ENCODE data around the gene NTNG2. TPM values are rescaled to one million over a fixed set of nuclear protein-coding genes. Genes with fewer than 3 reads are reported as not detected.

Gene NTNG2
- total RNA-seq, 2 donors from 2014 or later, result 0.59 to 1.3 TPM

- no peak for DNase-seq
- Histone ChIP-seq H3K9me3 (no peaks in the 10 kb centered on the region), H3K27me3 (no peaks in the 10 kb centered on the region), H3K27ac (no peak overlapping the region), H3K9ac (ENCODE audit: low read depth in 2 of 2, low read length in 2 of 2) (no peak overlapping the region), H3K4me1 (no peaks in the 10 kb centered on the region), H3K4me3 (no peak overlapping the region), H3K36me3 (no peaks in the 10 kb centered on the region)
- TF ChIP-seq, protein P1, sequence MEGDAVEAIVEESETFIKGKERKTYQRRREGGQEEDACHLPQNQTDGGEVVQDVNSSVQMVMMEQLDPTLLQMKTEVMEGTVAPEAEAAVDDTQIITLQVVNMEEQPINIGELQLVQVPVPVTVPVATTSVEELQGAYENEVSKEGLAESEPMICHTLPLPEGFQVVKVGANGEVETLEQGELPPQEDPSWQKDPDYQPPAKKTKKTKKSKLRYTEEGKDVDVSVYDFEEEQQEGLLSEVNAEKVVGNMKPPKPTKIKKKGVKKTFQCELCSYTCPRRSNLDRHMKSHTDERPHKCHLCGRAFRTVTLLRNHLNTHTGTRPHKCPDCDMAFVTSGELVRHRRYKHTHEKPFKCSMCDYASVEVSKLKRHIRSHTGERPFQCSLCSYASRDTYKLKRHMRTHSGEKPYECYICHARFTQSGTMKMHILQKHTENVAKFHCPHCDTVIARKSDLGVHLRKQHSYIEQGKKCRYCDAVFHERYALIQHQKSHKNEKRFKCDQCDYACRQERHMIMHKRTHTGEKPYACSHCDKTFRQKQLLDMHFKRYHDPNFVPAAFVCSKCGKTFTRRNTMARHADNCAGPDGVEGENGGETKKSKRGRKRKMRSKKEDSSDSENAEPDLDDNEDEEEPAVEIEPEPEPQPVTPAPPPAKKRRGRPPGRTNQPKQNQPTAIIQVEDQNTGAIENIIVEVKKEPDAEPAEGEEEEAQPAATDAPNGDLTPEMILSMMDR (IDR thresholded peaks at IDR 0.05), result no peak
- intact Hi-C loops (cut with DNase I), result no loop called here
Observed at GRCh38 chr9:132232522-132232921, 70.7 kb downstream of the NTNG2 start.

DNA sequence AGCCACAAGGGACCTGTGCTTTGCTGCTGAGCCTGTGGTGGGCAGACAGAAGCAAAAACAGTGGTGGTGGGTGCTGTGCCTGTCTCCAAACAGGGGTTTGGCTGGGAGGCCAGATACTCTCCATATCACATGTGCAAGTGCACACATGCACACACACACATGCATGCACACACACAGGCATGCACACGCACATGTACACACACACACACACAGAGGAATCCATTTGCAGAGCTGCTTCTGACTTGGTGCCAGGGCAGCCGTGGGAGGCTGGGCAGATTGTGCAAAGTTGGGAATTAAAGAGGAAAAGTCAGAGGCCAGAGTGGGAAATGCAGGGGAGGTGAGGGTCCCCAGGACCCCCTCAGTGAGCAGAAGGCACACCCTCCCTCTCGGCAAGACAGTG, 71.3 kb downstream of the NTNG2 start:
- Histone ChIP-seq H3K27ac (no peak overlapping the region), H3K9me3 (no peaks in the 10 kb centered on the region), H3K9ac (ENCODE audit: low read depth in 2 of 2, low read length in 2 of 2) (no peak overlapping the region), H3K36me3 (no peaks in the 10 kb centered on the region), H3K4me1 (no peaks in the 10 kb centered on the region), H3K27me3 (no peaks in the 10 kb centered on the region), H3K4me3 (no peak overlapping the region)
- intact Hi-C loops (cut with DNase I), result no loop called here
- no peak for DNase-seq
- TF ChIP-seq, protein P1 (IDR thresholded peaks at IDR 0.05), result no peak

- Histone ChIP-seq H3K9ac (ENCODE audit: low read depth in 2 of 2, low read length in 2 of 2) (no peak overlapping the region), H3K27ac (no peak overlapping the region), H3K27me3 (no peaks in the 10 kb centered on the region), H3K4me1 (no peaks in the 10 kb centered on the region), H3K4me3 (no peak overlapping the region), H3K36me3 (no peaks in the 10 kb centered on the region), H3K9me3 (no peaks in the 10 kb centered on the region)
- TF ChIP-seq, protein P1 (IDR thresholded peaks at IDR 0.05), result no peak
- intact Hi-C loops (cut with DNase I), result no loop called here
- no peak for DNase-seq
Observed at GRCh38 chr9:132234535-132234934, 72.7 kb downstream of the NTNG2 start.

DNA sequence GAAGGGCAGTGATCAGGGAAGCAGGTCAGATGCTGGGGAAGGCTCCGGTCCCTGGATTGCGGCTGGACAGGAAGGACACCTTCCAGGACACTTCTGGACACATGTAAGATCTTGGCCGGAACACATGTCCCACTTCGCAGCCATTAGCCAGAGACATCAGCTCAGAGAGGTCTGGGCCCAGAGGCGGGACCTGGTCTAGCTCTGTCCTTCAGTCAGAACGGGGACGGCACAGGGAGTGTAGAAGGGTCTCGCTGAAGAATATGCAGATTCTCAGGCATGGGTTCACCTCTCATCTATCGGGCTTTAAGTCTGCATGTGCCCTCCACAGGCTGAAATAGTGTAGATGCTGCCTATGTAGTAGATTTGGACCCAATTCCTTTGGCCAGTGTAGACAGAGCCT, 73.3 kb downstream of the NTNG2 start:
- Histone ChIP-seq H3K27ac (no peak overlapping the region), H3K36me3 (no peaks in the 10 kb centered on the region), H3K4me1 (no peaks in the 10 kb centered on the region), H3K9ac (ENCODE audit: low read depth in 2 of 2, low read length in 2 of 2) (no peak overlapping the region), H3K9me3 (no peaks in the 10 kb centered on the region), H3K4me3 (no peak overlapping the region), H3K27me3 (no peaks in the 10 kb centered on the region)
- TF ChIP-seq, protein P1 (IDR thresholded peaks at IDR 0.05), result no peak
- DNase-seq, result no peak
- intact Hi-C loops (cut with DNase I), result loop anchor here (5.0 kb wide), 2 partner anchors 68 to 473 kb away; no protein-coding TSS in a partner anchor

DNA sequence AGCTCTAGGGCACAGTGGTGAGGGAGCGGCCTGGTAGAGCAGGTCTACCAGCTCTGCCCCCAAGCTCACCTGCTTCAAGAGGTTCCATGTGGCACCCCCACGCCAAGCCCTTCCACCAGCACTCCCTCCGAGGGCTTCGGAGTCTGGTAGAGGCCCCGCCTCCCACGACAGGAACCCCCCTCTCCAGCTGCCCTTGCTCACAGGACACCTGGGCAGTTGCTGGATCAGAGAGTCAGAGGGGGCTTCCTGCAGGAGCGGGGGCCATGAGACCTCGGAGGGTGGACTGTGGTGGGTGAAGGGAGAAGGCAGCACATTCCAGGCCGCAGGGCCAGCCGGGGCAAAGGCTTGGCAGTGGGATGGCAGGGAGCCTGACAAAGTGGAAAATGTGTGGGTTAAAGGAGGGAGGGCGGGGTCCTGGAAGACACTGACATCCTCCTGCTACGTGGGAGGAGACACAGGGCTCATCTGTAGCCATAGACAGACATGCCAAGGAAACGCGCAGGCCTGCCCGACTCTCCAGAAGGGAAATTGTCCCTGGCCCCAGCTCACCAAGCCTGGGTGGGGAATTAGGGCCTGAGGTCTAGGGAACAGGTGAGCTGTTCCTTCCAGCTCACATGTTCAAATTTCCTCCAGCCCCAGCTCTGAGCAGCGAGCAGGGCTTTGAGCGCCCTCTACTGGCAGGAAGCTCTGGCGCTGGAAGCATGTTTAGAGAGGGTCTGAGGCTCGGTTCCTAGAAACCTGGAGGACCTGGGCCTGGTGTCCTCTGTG, 74.2 kb downstream of the NTNG2 start:
- intact Hi-C loops (cut with DNase I), result loop anchor here (5.0 kb wide), 2 partner anchors 69 to 474 kb away; no protein-coding TSS in a partner anchor
- DNase-seq, result peak; percentile 76
- H3K9me3 ChIP-seq, result no peaks in the 10 kb centered on the region
- no peaks in the 10 kb centered on the region for H3K4me1 ChIP-seq
- no peaks in the 10 kb centered on the region for H3K27me3 ChIP-seq
- H3K9ac ChIP-seq (ENCODE audit: low read depth in 2 of 2, low read length in 2 of 2), result no peak overlapping the region
- no peak overlapping the region for H3K4me3 ChIP-seq
- H3K36me3 ChIP-seq, result no peaks in the 10 kb centered on the region
- TF ChIP-seq, protein P1 (IDR thresholded peaks at IDR 0.05), result peak; percentile 94
- no peak overlapping the region for H3K27ac ChIP-seq
